ENCODE results near the gene CNPY1. TPM values are rescaled to one million over a fixed set of nuclear protein-coding genes. Genes with fewer than 3 reads are reported as not detected.

Gene CNPY1
- total and polyA plus RNA-seq, 2 donors (not counting 1 experiment from before 2014, with no cell fraction given) = not detected

GRCh38 chr7:155590215-155591018, 44.1 kb upstream of the CNPY1 start:
- DNase-seq = no peak
- no peaks in the 10 kb centered on the region for H3K9me3 Mint-ChIP-seq (ENCODE audit: insufficient read depth)
- H3K4me3 Mint-ChIP-seq = no peak overlapping the region
- POLR2A ChIA-PET = no interaction called here
- WGBS (ENCODE audit: insufficient coverage) = 85% methylated on average over 20 of the region's 20 CpGs
- Histone ChIP-seq H3K4me3 (ENCODE audit: control extremely low read depth in 1 of 5, extremely low read depth in 1 of 5, insufficient read depth in 1 of 5, low read depth in 2 of 5, low read length in 4 of 5) (no peak overlapping the region), H3K4me1 (ENCODE audit: control insufficient read depth in 2 of 2, insufficient read depth in 2 of 2, low read length in 2 of 2) (peaks cover 0 to 2% of the 10 kb centered on the region in 2 donors), H3K27me3 (replicated peaks in 1 of 4; ENCODE audit: control extremely low read depth in 1 of 4, control insufficient read depth in 3 of 4, insufficient read depth in 4 of 4, low read length in 3 of 4) (peaks cover 0 to 23% (median 0%) of the 10 kb centered on the region in 4 experiments), H3K79me2 (ENCODE audit: control insufficient read depth, insufficient read depth, low read length) (no peaks in the 10 kb centered on the region), H4K20me1 (ENCODE audit: control insufficient read depth, insufficient read depth, low read length, poor library complexity, severe bottlenecking) (no peaks in the 10 kb centered on the region), H3K4me2 (replicated peaks; ENCODE audit: low read depth, low read length, poor library complexity, severe bottlenecking) (no peak overlapping the region), H2AFZ (ENCODE audit: insufficient read depth, low read depth, low read length, poor library complexity, severe bottlenecking) (no peak overlapping the region), H3K9me3 (ENCODE audit: control extremely low read depth in 1 of 3, control insufficient read depth in 2 of 3, insufficient read depth in 1 of 3, low read length in 2 of 3) (no peaks in the 10 kb centered on the region), H3K36me3 (replicated peaks in 1 of 2; ENCODE audit: control extremely low read depth in 1 of 2, control insufficient read depth in 1 of 2, extremely low read depth in 1 of 2, insufficient read depth in 2 of 2, low read length in 1 of 2) (no peaks in the 10 kb centered on the region), H3K27ac (ENCODE audit: low read length in 2 of 2) (no peak overlapping the region), H3K9ac (ENCODE audit: low read length) (no peak overlapping the region)
- intact Hi-C loops (cut with micrococcal nuclease) = no loop called here
- CTCF ChIA-PET = interaction anchor here (1.1 to 2.2 kb wide), 2 partner anchors 8 to 245 kb away, joined by 3 to 8 read pairs; no protein-coding TSS in a partner anchor
- no peaks in the 10 kb centered on the region for H3K4me1 Mint-ChIP-seq
- H3K27ac Mint-ChIP-seq = no peak overlapping the region
- ATAC-seq (ENCODE audit: low read depth) = no peak
- peaks cover 43% of the 10 kb centered on the region for H3K27me3 Mint-ChIP-seq
- TF ChIP-seq EZH2 (IDR thresholded peaks at IDR 0.05; ENCODE audit: borderline replicate concordance, insufficient read depth, low read depth, low read length, poor library complexity, severe bottlenecking) (no peak), CTCF (IDR thresholded peaks at IDR 0.05) (no peak)
